HepG2 (cell line): ENCODE measurements around the gene HLCS. TPM values are rescaled to one million over a fixed set of nuclear protein-coding genes. Genes with fewer than 3 reads are reported as not detected.

ENCODE experiments used
- ATAC-seq: fragments of 200-7000 bp; cut with Tn5 transposase; 3 replicates; pipeline ENCODE4 v1.9.1; 2020; ENCODE audit warnings: mild to moderate bottlenecking, moderate library complexity
- BruUV-seq: library from RNA; stranded (reverse); fragments of 400-500 nt; replicated peaks from 2 replicates; lab custom pipeline; 2021; lab: Mats Ljungman, UMichigan
- CTCF ChIA-PET: fragments of 300-600 bp; formaldehyde crosslinking; extraction: SDS; loops from one replicate; lab custom pipeline; 2021; ENCODE audit warnings: low total read pairs, inconsistent platforms, low intra/inter-chr PET ratio; lab: Yijun Ruan, JAX
- POLR2A ChIA-PET: fragments of 350-600 bp; sonication (Branson Sonifier 250); formaldehyde crosslinking; loops from one replicate; lab custom pipeline; 2020; ENCODE audit warnings: antibody characterized with exemption, inconsistent platforms; lab: Yijun Ruan, JAX
- DNase-seq: peaks from one replicate; pipeline ENCODE4 v3.0.0-alpha.2; 2015; ENCODE audit warnings: low spot score
- FAIRE-seq: peaks from 3 replicates; lab custom pipeline; 2011; peaks lifted over from hg19 to GRCh38; lab: Jason Lieb, UNC
- H2AFZ ChIP-seq: one replicate; pipeline ENCODE4 v1.6.1; 2011; ENCODE audit warnings: low read length, inconsistent platforms
- H3K27ac ChIP-seq: fragments of 300-600 bp; 3 replicates; pipeline ENCODE4 v1.8.0; 2011; ENCODE audit warnings: mixed run types, mild to moderate bottlenecking, mixed read lengths, low read length, inconsistent platforms; ENCODE audit not compliant: insufficient read depth; ENCODE audit errors: extremely low read length
- H3K27me3 ChIP-seq, 2 experiments: fragments of 200-600 bp in 1 of 2; 2 replicates in 1 of 2; 3 replicates in 1 of 2; pipeline versions ENCODE4 v1.6.0 to v1.8.0; 2011; ENCODE audit warnings: low read length in 2 of 2, mild to moderate bottlenecking in 2 of 2, moderate library complexity in 2 of 2, inconsistent platforms in 1 of 2; ENCODE audit not compliant: insufficient read depth in 2 of 2, control insufficient read depth in 1 of 2
- H3K36me3 ChIP-seq, 2 experiments: fragments of 200-600 bp in 1 of 2; replicated peaks in 1 of 2; 2 replicates in 1 of 2; 3 replicates in 1 of 2; pipeline versions ENCODE4 v1.5.1 to v1.8.0; 2011; ENCODE audit warnings: low read length in 2 of 2, inconsistent platforms in 1 of 2; ENCODE audit not compliant: insufficient read depth in 2 of 2, control insufficient read depth in 1 of 2
- H3K4me1 ChIP-seq: 2 replicates; pipeline ENCODE4 v1.5.1; 2012; ENCODE audit warnings: low read length, inconsistent platforms; ENCODE audit not compliant: insufficient read depth
- H3K4me2 ChIP-seq: 2 replicates; pipeline ENCODE4 v1.6.0; 2011; ENCODE audit warnings: low read depth, low read length, inconsistent platforms
- H3K4me3 ChIP-seq, 3 experiments: fragments of 200-600 bp in 1 of 3; sonication (generic), shearing (Covaris generic) in 1 of 3; replicated peaks in 1 of 3; 2 replicates each; pipeline ENCODE4 v1.5.1; 2011 to 2016; ENCODE audit warnings: low read length in 3 of 3, inconsistent platforms in 2 of 3, low read depth in 2 of 3, mild to moderate bottlenecking in 2 of 3, control low read depth in 1 of 3, mixed read lengths in 1 of 3; ENCODE audit not compliant: insufficient read depth in 1 of 3
- H3K79me2 ChIP-seq: one replicate; pipeline ENCODE4 v1.6.1; 2011; ENCODE audit warnings: low read length, inconsistent platforms; ENCODE audit not compliant: insufficient read depth
- H3K9ac ChIP-seq: 2 replicates; pipeline ENCODE4 v1.6.0; 2011; ENCODE audit warnings: mild to moderate bottlenecking, low read depth, low read length, inconsistent platforms; ENCODE audit not compliant: insufficient read depth
- H3K9me3 ChIP-seq: 2 replicates; pipeline ENCODE4 v1.5.1; 2012; ENCODE audit warnings: mild to moderate bottlenecking, low read length
- H4K20me1 ChIP-seq: 2 replicates; pipeline ENCODE4 v1.6.0; 2011; ENCODE audit warnings: inconsistent platforms, mild to moderate bottlenecking, low read length, moderate library complexity; ENCODE audit not compliant: insufficient read depth
- ARID3A ChIP-seq: IDR thresholded peaks from 2 replicates; pipeline ENCODE4 v1.6.1; 2012; ENCODE audit warnings: low read depth, low read length, improper control_type of control experiment
- CREB3 ChIP-seq: sonication (generic); formaldehyde crosslinking; IDR thresholded peaks from 2 replicates; pipeline ENCODE4 v1.5.0; 2020; ENCODE audit warnings: missing genetic modification reagents
- DMAP1 ChIP-seq: IDR thresholded peaks from 2 replicates; pipeline ENCODE4 v1.6.1; 2016
- DNMT3B ChIP-seq: conservative IDR thresholded peaks from 2 replicates; pipeline ENCODE4 v1.6.1; 2016; ENCODE audit warnings: missing biosample characterization, control low read depth
- ERF ChIP-seq: IDR thresholded peaks from 2 replicates; pipeline ENCODE4 v1.6.1; 2018; ENCODE audit warnings: missing biosample characterization, missing genetic modification reagents
- KAT7 ChIP-seq: IDR thresholded peaks from 2 replicates; pipeline ENCODE4 v1.6.1; 2018; ENCODE audit warnings: borderline replicate concordance, missing compliant biosample characterization
- LRRFIP1 ChIP-seq: sonication (generic); formaldehyde crosslinking; conservative IDR thresholded peaks from 2 replicates; pipeline ENCODE4 v1.4.0; 2020; ENCODE audit warnings: missing genetic modification reagents
- THAP9 ChIP-seq: sonication (generic); formaldehyde crosslinking; IDR thresholded peaks from 2 replicates; pipeline ENCODE4; 2020; ENCODE audit warnings: missing genetic modification reagents, mild to moderate bottlenecking, borderline replicate concordance
- ZBTB43 ChIP-seq: sonication (generic); formaldehyde crosslinking; conservative IDR thresholded peaks from 2 replicates; pipeline ENCODE4 v1.4.0; 2020; ENCODE audit warnings: missing genetic modification reagents
- ZMYM4 ChIP-seq: sonication (generic); formaldehyde crosslinking; IDR thresholded peaks from 2 replicates; pipeline ENCODE4 v1.8.1; 2023; ENCODE audit warnings: mild to moderate bottlenecking, missing genetic modification reagents
- ZNF207 ChIP-seq: fragments of 450-650 bp; IDR thresholded peaks from 2 replicates; pipeline ENCODE4 v1.6.1; 2016; ENCODE audit warnings: antibody characterized with exemption, borderline replicate concordance
- ZNF496 ChIP-seq: sonication (generic); formaldehyde crosslinking; IDR thresholded peaks from 2 replicates; pipeline ENCODE4 v1.8.1; 2023; ENCODE audit warnings: mild to moderate bottlenecking, moderate library complexity, missing genetic modification reagents; ENCODE audit not compliant: insufficient replicate concordance
- ZNF557 ChIP-seq: sonication (generic); formaldehyde crosslinking; IDR thresholded peaks from 2 replicates; pipeline ENCODE4 v1.4.0; 2020; ENCODE audit warnings: missing genetic modification reagents
- ZSCAN20 ChIP-seq: sonication (generic); formaldehyde crosslinking; IDR thresholded peaks from 2 replicates; pipeline ENCODE4 v1.4.0; 2020; ENCODE audit warnings: missing genetic modification reagents, mild to moderate bottlenecking, borderline replicate concordance
- WGBS: methylation state at CpG from one replicate; pipeline ENCODE4 v1.1.6; 2017; ENCODE audit warnings: low lambda C conversion rate; 5-methylcytosine and 5-hydroxymethylcytosine counted together
- in situ Hi-C: cut with HindIII; loops from 2 replicates; pipeline ENCODE4 v1.10.0; 2017; ENCODE audit warnings: low pct_unique_long_range_greater_than_20kb; ENCODE audit not compliant: extremely low pct_ligation_motif_present
- intact Hi-C: fragments of 100-400 bp; cut with micrococcal nuclease; formaldehyde crosslinking; loops from one replicate; pipeline ENCODE4 v1.10.0; 2022; ENCODE audit not compliant: unreplicated experiment
- polyA plus RNA-seq, 8 experiments: library from polyadenylated mRNA; depleted of rRNA in 3 of 8; stranded (reverse) in 7 of 8; unstranded in 1 of 8; fragments of >200 nt; fragmentation: Illumina TruSeq in 4 of 8; extraction: Trizol in 4 of 8; gene quantifications; 2 replicates each; pipeline versions ENCODE4 v1.2.1 to v1.2.3, GENCODE V29; 2011 to 2016; ENCODE audit warnings: low read depth in 4 of 8, missing spikeins in 1 of 8, mixed read lengths in 1 of 8; ENCODE audit not compliant: insufficient read depth in 1 of 8
- total RNA-seq, 5 experiments: library from RNA; depleted of rRNA; stranded (reverse); fragments of >200 nt; fragmentation: Illumina TruSeq; extraction: Trizol; gene quantifications; 2 replicates each; pipeline ENCODE4 v1.2.3, GENCODE V29; 2016; ENCODE audit warnings: low read depth in 1 of 5
- TF ChIP-seq, protein P1 (sequence below): sonication (generic); formaldehyde crosslinking; IDR thresholded peaks from 2 replicates; pipeline ENCODE4 v1.4.0; 2020; ENCODE audit warnings: mild to moderate bottlenecking, missing genetic modification reagents

HLCS gene
- total and polyA plus RNA-seq, 2 of the 13 experiments (the other 11 are each of a cell fraction or from before 2014, with no cell fraction given): 7.9 to 12.3 TPM

GRCh38 chr21:36803816-36804439 lies 162.5 kb downstream of the HLCS start:
- H3K36me3 ChIP-seq: no peaks in the 10 kb centered on the region
- ChIA-PET POLR2A (no interaction called here), CTCF (no interaction called here)
- DNase-seq: no peak
- H3K4me3 ChIP-seq: no peak overlapping the region
- no peaks in the 10 kb centered on the region for H4K20me1 ChIP-seq
- intact Hi-C loops (no loop called here), in situ Hi-C loops (no loop called here)
- H3K9ac ChIP-seq: no peak overlapping the region
- H2AFZ ChIP-seq: no peak overlapping the region
- ATAC-seq: no peak
- no peaks in the 10 kb centered on the region for H3K9me3 ChIP-seq
- no peaks in the 10 kb centered on the region for H3K27me3 ChIP-seq
- 92% methylated on average over 13 of the region's 13 CpGs for WGBS
- no peak overlapping the region for H3K27ac ChIP-seq
- H3K79me2 ChIP-seq: no peaks in the 10 kb centered on the region
- no TSS peak for BruUV-seq
- H3K4me1 ChIP-seq: no peaks in the 10 kb centered on the region
- H3K4me2 ChIP-seq: no peak overlapping the region
- FAIRE-seq: no peak
- no peak for TF ChIP-seq ZBTB43 (CRISPR knock-in tag)
- no peak for TF ChIP-seq ZMYM4 (CRISPR knock-in tag)
- no peak for TF ChIP-seq LRRFIP1 (CRISPR knock-in tag)
- TF ChIP-seq, protein P1, sequence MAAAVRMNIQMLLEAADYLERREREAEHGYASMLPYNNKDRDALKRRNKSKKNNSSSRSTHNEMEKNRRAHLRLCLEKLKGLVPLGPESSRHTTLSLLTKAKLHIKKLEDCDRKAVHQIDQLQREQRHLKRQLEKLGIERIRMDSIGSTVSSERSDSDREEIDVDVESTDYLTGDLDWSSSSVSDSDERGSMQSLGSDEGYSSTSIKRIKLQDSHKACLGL: no peak
- TF ChIP-seq DNMT3B (CRISPR knock-in tag): no peak
- no peak for TF ChIP-seq KAT7
- no peak for TF ChIP-seq ZNF207
- TF ChIP-seq ZNF557 (CRISPR knock-in tag): no peak
- no peak for TF ChIP-seq CREB3
- no peak for TF ChIP-seq ZNF496 (CRISPR knock-in tag)
- TF ChIP-seq ZSCAN20 (CRISPR knock-in tag): no peak
- no peak for TF ChIP-seq DMAP1 (CRISPR knock-in tag)
- no peak for TF ChIP-seq ERF
- TF ChIP-seq ARID3A: no peak
- TF ChIP-seq THAP9 (CRISPR knock-in tag): no peak
